ENCODE measurements around the gene OLIG2. TPM values are rescaled to one million over a fixed set of nuclear protein-coding genes. Genes with fewer than 3 reads are reported as not detected.

OLIG2 gene
- total and polyA plus RNA-seq, 2 donors (not counting 3 experiments of a cell fraction or from before 2014, with no cell fraction given): not detected

DNA sequence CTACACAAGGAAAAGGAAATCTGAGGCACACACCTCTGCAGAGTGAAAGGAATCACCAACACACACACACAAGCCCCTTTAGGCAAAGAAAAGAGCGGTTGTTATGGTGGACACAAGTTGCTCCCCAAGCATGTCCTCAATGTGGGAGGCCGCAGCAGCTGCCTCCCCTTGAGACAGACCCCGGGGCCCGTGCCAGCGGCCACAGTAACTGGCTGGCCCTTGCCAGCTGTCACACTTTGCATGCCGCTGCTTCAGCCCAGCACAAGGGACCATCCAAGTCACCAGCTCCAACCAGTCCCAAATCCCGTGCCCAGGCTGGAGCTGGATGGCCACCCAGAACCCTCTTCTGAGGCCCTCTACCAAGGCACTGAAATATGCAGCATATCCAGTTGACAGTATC is 41.3 kb downstream of the OLIG2 start:
- TF ChIP-seq JUN (IDR thresholded peaks at IDR 0.05; ENCODE audit: borderline replicate concordance, insufficient read depth, insufficient read length, low read depth): no peak
- TF ChIP-seq, protein P1, sequence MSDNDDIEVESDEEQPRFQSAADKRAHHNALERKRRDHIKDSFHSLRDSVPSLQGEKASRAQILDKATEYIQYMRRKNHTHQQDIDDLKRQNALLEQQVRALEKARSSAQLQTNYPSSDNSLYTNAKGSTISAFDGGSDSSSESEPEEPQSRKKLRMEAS (IDR thresholded peaks at IDR 0.05; ENCODE audit: insufficient read depth, insufficient read length): no peak
- TF ChIP-seq, protein P2, sequence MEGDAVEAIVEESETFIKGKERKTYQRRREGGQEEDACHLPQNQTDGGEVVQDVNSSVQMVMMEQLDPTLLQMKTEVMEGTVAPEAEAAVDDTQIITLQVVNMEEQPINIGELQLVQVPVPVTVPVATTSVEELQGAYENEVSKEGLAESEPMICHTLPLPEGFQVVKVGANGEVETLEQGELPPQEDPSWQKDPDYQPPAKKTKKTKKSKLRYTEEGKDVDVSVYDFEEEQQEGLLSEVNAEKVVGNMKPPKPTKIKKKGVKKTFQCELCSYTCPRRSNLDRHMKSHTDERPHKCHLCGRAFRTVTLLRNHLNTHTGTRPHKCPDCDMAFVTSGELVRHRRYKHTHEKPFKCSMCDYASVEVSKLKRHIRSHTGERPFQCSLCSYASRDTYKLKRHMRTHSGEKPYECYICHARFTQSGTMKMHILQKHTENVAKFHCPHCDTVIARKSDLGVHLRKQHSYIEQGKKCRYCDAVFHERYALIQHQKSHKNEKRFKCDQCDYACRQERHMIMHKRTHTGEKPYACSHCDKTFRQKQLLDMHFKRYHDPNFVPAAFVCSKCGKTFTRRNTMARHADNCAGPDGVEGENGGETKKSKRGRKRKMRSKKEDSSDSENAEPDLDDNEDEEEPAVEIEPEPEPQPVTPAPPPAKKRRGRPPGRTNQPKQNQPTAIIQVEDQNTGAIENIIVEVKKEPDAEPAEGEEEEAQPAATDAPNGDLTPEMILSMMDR (IDR thresholded peaks at IDR 0.05; ENCODE audit: extremely low read depth in 1 of 2, insufficient read depth in 1 of 2, low read depth in 1 of 2, low read length in 2 of 2): no peak
- TF ChIP-seq MYC (IDR thresholded peaks at IDR 0.05; ENCODE audit: low read depth, low read length): no peak
- no peak for TF ChIP-seq POLR2A (IDR thresholded peaks at IDR 0.05; ENCODE audit: low read depth, low read length)
- no peak for TF ChIP-seq EZH2 (IDR thresholded peaks at IDR 0.05; ENCODE audit: borderline replicate concordance, low read depth, low read length, severe bottlenecking)
- no peak for TF ChIP-seq POLR2AphosphoS5 (IDR thresholded peaks at IDR 0.05; ENCODE audit: insufficient read depth, low read depth, low read length)
- no peak for TF ChIP-seq FOS (IDR thresholded peaks at IDR 0.05; ENCODE audit: borderline replicate concordance, insufficient read depth, low read length)
- TF ChIP-seq GATA2 (IDR thresholded peaks at IDR 0.05; ENCODE audit: insufficient read depth, insufficient read length, low read depth, low read length): no peak
- BruUV-seq (replicated peaks): no TSS peak
- Histone ChIP-seq H3K79me2 (ENCODE audit: control insufficient read depth, insufficient read depth, low read length) (no peaks in the 10 kb centered on the region), H3K27ac (ENCODE audit: insufficient read depth, low read depth, low read length) (no peak overlapping the region), H4K20me1 (replicated peaks; ENCODE audit: control insufficient read depth, extremely low read depth, insufficient read depth, low read length) (no peaks in the 10 kb centered on the region), H3K36me3 (ENCODE audit: control insufficient read depth in 2 of 2, extremely low read depth in 1 of 2, insufficient read depth in 2 of 2, low read length in 2 of 2) (no peaks in the 10 kb centered on the region), H3K9me1 (replicated peaks; ENCODE audit: control insufficient read depth, extremely low read depth, insufficient read depth, low read length) (no peaks in the 10 kb centered on the region), H3K4me2 (ENCODE audit: insufficient read depth, low read length) (no peak overlapping the region), H3K4me3 (replicated peaks in 1 of 3; ENCODE audit: insufficient read depth in 1 of 3, low read depth in 1 of 3, low read length in 3 of 3) (no peak overlapping the region), H3K4me1 (ENCODE audit: control insufficient read depth, extremely low read depth, insufficient read depth, low read length) (peaks cover 13% of the 10 kb centered on the region), H2AFZ (ENCODE audit: low read depth, low read length) (no peak overlapping the region), H3K9me3 (replicated peaks; ENCODE audit: control insufficient read depth, insufficient read depth, low read length) (no peaks in the 10 kb centered on the region), H3K27me3 (ENCODE audit: control insufficient read depth in 2 of 2, insufficient read depth in 2 of 2, low read length in 2 of 2) (peaks cover 60 to 82% of the 10 kb centered on the region in 2 experiments), H3K9ac (replicated peaks; ENCODE audit: extremely low read depth, insufficient read depth, low read length) (no peak overlapping the region)
- ChIA-PET POLR2A (no interaction called here), CTCF (interaction anchor here (0.8 to 1.1 kb wide), 2 partner anchors 13 to 127 kb away, joined by 3 read pairs; no protein-coding TSS in a partner anchor)
- intact Hi-C loops (cut with micrococcal nuclease) (no loop called here), dilution Hi-C loops (cut with MboI; ENCODE audit: extremely low pct_ligation_motif_present, low sequenced_read_pairs) (no loop called here)
- FAIRE-seq: no peak
- DNase-seq (ENCODE audit: low read depth, low spot score): no peak

Data from endothelial cell of umbilical vein (primary cell).